GM18526 (cell line): ENCODE measurements around the gene EFR3B.

Experiments used
- POLR2A ChIP-seq: IDR thresholded peaks from 3 replicates; pipeline ENCODE4 v1.6.1; 2011; ENCODE audit not compliant: insufficient read length; ENCODE audit errors: extremely low read depth

The EFR3B gene

DNA sequence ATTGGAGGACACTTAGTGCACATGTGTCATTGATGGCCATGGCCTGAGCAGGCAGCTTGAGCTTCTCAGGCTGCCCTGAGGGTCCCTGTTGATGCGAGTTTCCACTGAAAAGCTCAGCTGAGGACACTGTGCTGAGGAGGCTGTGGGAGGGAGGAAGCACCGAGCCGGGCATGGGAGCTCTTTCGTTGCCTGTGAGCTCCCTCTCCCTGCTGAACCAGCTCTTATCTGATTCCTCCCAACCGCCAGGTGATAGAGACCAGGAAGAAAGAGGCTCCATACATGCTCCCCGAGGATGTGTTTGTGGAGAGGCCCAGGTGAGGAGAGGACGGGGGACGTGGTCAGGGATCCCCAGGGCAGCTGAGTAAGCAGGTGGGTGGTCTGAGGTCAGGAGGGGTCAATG lies 99.2 kb downstream of the EFR3B start:
- TF ChIP-seq POLR2A = no peak

DNA sequence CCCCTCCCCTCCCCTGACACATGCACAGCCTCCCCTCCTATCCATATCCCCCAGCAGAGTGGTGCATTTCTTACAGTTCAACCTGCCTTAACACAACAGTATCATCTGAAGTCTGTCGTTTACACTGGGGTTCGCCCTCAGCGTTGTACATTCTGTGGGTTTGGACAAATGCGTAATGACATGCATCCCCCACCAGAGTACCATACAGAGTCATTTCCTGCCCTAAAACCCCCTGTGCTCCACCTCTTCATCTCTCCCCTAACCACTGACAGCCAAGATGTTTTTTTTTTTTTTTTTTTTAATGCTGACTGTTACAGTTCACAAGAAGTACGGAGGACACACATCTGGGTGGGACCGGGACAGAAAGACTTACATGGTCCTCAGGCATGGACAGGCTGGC lies 103.9 kb downstream of the EFR3B start:
- TF ChIP-seq POLR2A = no peak

- TF ChIP-seq POLR2A = no peak
Observed at GRCh38 chr2:25146896-25147295, 105.0 kb downstream of the EFR3B start.

DNA sequence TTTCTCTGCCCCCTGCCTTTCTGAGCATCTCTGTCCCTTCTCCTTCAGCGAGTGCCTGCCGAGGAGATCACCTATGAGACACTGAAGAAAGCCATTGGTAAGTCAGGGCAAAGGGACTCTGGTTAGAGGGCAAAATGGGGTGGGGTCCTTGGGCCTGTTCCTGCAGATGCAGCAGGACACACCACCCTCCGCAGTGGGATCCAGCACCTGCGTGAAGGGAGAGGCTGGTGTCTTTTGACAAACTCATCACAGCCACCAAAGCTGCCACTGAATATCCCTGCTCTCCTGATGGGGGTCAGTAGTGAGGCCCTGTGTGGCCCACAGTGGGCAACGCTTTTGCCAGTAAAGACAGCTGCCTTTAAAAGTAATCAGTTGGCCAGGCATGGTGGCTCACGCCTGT lies 107.8 kb downstream of the EFR3B start:
- no peak for TF ChIP-seq POLR2A

- TF ChIP-seq POLR2A = no peak
Observed at GRCh38 chr2:25151718-25152117, 109.8 kb downstream of the EFR3B start.

- no peak for TF ChIP-seq POLR2A
Observed at GRCh38 chr2:25155401-25155800, 113.5 kb downstream of the EFR3B start.

DNA sequence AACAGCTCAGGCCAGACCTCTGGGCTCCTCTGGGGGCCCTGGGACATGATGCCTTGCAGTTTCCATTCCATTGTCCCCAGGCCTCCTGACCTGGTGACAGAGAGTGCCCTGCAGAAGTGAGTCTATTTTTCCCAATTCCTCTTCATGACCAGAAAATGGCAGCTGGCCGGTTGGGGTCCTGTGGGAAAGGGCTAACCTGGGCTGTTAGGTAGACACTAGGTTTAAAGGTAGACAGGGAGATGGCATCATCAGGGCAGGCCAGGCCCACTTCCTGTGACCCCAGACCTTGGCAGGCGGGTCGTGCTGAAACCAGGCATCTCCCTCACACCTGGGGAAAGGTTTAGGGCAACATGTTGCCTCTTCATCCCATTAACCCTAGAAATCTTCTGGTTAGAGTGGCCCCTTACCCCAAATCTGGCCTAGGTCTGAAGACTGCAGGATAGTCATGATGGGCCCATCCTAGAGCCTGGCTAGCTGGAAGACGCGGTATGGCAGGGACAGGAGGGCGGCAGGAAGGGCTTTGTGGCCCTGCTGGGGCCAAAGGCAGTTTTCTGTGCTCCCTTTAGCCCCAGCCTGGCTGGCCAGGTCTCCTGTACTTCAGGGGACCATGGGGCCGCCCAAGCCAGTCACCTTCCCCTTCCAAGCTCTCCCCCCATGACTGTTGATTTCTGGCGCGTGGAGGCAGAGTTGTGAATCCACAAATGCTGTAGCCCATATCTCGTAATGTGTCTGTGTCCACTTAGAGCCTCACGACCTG lies 116.4 kb downstream of the EFR3B start:
- TF ChIP-seq POLR2A = no peak

GRCh38 chr2:25159949-25160348 lies 118.1 kb downstream of the EFR3B start:
- no peak for TF ChIP-seq POLR2A

DNA sequence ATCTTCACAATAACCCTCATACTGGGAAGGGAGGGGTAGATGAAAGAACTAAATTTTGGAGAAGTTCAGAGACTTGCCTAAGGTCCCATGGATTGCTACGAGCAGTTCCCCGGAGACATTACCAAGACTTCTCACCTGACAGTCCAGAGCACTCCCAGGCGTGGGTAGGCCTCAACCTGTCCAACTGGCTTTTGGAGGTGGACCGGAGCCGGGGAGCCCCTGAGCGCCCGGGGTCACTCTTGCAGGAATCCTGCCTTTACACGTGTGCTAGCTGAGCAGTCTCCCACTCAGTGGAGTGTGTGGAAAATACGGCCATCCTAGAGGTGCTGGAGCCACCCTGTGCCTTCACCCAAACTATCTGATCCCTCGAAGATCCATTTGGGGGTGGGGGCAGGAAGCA lies 118.5 kb downstream of the EFR3B start:
- no peak for TF ChIP-seq POLR2A

- peak; percentile 69 for TF ChIP-seq POLR2A
Observed at GRCh38 chr2:25161055-25161781, 119.3 kb downstream of the EFR3B start.

- no peak for TF ChIP-seq POLR2A
Observed at GRCh38 chr2:25164561-25164960, 122.7 kb downstream of the EFR3B start.

DNA sequence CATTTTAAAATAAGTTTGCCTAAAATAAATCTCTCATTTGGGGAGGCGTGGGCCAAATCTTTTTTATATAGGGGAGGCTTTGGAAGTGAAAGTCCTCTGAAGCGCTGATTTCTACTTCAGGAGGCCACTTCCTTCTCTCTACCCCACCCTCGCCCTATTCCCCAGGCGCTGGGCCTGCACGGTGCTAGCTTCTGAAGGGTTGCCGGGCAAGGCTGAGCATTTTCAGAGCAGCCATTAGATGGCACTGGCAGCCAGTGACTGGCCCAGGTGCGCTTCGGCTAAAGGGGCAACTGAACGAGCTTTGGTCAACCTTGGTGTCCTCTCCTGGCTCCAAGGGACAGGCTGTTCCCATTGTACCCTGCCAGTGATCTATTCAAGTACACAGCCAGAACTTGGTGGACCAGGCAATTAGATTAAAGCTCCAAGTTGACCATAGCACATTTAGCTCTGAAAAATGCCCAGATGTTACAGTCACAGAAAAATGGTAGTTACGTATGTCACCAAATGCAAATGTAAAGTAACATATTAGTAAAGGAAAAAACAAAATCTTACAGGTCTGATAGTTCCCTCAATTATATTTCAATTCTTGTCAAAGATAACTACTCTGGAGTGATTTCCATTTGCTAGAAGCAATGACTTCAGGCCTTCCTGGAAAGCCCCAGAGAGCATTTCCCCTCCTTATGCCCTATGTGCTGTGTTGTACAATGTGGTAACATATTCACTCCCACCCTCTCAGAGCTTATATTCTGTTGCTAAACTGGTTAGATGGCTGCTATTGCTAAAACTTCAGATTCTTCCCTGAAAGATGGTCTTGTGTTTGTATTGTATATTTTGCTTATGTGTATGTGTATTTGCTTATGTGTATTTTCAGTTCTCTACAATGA lies 124.4 kb downstream of the EFR3B start:
- no peak for TF ChIP-seq POLR2A

DNA sequence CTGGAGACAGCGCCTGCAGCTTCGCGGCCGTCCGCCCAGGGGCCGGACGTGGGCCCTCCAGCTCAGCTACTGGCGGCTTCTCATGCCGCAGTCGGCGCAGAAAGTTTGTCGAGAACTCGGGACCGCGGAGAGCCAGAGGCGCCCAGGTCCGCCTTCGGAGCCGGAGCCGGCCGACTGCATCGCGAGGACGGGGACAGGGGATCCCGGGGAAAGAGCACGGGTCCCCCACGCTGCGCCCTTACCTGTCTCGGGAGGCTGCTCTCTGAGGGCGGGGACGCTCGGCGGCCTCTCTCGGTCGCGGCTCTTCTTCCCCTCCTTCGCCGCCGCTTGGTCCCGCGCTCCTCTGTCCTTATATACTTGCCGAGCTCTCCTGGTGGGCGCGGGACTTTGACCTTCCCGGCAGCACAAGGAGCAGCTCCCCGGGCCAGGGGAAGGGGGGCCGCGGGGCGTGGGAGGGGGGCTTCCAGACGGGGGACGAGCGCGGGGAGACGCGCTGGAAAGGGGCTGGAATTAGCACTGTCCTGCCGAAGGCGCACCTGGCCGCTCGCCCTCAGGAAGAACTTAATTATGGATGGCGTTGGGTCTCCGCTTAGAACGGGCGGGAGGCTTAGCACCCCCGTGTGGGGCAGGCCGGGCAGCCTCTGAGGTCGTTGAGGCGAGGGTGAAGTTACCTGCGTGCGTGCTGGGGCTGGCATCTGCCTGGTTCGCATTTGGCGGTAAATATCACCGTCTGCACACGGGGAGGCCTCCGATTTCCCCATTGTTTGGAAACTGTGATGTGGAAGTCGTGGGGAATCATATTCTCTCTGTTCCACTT lies 126.6 kb downstream of the EFR3B start, which contains the start of gene POMC:
TSS of gene POMC (minus strand) at position 325 of the 817 bp plus-strand sequence. CDS start 3,808 bp downstream, outside the sequence.
- TF ChIP-seq POLR2A = no peak

DNA sequence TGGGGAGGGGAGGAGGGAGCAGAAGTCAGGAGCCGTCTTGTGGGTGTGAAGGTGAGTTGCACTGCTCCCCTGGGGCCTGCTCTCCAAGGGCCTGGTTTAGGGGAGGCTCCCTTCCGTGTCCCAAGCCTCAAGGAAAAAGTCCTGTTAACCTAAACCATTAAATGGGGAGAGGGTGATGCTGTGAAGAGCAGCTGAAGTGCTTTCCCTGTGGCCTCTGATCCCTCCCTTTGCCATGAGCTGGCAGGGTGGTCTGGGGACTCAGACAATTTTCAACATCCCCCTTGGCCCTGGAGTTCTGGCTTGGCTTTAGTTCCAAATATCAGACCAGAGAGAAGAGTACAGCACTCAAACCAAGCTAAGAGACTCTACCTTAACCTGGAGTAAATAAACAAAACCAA lies 127.2 kb downstream of the EFR3B start:
- no peak for TF ChIP-seq POLR2A

- TF ChIP-seq POLR2A = no peak
Observed at GRCh38 chr2:25170888-25171287, 129.0 kb downstream of the EFR3B start.

- no peak for TF ChIP-seq POLR2A
Observed at GRCh38 chr2:25173719-25174118, 131.8 kb downstream of the EFR3B start.
